Measurements from ENCODE around the gene CCDC137.

The CCDC137 gene

DNA sequence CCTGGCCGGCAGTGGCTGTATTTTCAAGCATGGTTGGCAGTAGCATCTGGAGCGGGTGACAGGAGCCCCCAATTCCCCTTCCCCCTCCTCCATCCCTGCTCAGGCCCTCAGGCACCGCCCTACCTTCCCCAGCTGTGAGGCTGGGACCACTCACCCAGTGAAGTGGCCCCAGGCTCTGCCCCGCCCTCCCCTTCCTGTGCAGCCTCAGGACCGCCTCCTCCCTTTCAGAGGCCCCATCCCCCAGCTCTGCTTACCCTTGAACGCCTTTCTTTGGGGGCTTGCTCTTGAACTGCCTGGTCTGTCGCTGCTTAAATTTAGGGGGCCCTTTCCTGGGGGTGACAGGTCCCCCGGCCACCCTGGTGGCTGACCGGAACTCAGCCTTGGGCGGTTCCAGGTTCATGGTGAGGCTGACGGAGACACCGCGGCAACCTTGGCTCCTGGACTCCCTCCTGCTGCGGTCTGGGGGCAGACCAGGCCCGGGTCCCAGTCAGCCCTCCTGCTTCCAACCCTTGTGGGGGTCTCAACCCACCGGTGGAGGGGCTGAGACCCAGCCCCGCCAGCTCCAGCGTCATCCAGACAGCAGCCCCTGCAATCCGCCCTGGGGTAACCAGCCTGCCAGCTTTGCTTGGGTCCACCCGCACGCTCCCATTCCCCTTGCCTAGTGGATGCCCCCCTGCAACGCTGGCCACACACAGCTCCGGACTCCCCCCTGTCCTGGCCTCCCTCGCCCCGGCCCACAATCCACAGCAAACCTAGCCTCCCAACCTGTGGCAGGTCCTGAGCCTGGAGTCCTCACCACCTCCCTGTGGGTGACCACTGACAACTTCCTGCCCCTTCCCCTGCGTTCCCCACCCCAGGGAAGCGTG lies 13.4 kb upstream of the CCDC137 start:
- H3K27me3 ChIP-seq (ENCODE audit: insufficient read depth, low read length) = peaks cover 21% of the 10 kb centered on the region
- peak overlapping the region; percentile 55; the same call in 1 of the 2 replicates for H3K4me3 ChIP-seq (ENCODE audit: low read length)
- H3K9ac ChIP-seq (ENCODE audit: low read depth, low read length) = peak overlapping the region; percentile 66
- H3K27ac ChIP-seq (ENCODE audit: low read length) = peak overlapping the region; percentile 28
- no peaks in the 10 kb centered on the region for H3K36me3 ChIP-seq (ENCODE audit: insufficient read depth, low read depth, low read length)
- H3K4me1 ChIP-seq (ENCODE audit: insufficient read depth, low read length) = peaks cover 7% of the 10 kb centered on the region; the same call in 1 of the 2 replicates
- H3K9me3 ChIP-seq (ENCODE audit: insufficient read depth, low read depth, low read length) = no peaks in the 10 kb centered on the region

DNA sequence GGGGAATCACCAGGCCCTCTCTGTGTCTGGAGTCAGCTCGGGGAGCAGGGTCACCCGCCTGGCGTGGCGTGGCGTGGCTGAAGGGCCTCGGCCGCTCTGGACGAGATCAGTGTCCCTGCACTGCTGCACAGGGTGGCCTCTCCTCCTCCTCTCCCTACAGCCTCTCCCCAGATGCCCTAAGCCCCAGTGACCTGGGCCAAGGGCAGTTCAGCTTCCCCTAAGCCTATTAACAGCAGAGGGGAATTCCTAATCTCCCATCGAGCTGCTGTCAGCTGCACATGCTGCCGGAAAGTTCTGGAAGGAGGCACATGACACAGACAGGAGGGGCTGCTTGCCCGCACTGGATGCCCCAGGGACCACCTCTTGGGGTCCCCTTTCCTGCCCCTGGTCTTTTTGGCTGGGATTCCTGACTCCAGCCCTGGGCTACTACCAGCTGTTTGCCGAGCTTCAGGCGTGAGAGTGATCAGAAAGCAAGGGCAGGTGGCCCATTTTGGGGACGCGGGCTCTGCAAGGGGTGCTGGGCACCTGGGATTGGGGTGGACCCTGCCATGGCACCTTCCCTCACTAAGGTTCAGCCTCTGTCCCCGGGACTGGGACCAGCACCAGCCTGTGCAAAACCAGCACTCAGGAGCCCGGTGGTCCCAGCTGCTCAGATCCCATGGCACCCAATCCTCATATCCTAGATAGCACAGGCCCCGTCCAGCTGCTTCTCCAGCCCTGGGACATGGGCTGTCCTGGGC lies 11.0 kb upstream of the CCDC137 start:
- Histone ChIP-seq H3K27ac (ENCODE audit: low read length) (no peak overlapping the region), H3K9ac (ENCODE audit: low read depth, low read length) (no peak overlapping the region), H3K4me1 (ENCODE audit: insufficient read depth, low read length) (peaks cover 7% of the 10 kb centered on the region; the same call in 1 of the 2 replicates), H3K27me3 (ENCODE audit: insufficient read depth, low read length) (no peaks in the 10 kb centered on the region), H3K9me3 (ENCODE audit: insufficient read depth, low read depth, low read length) (no peaks in the 10 kb centered on the region), H3K4me3 (ENCODE audit: low read length) (no peak overlapping the region), H3K36me3 (ENCODE audit: insufficient read depth, low read depth, low read length) (no peaks in the 10 kb centered on the region)

DNA sequence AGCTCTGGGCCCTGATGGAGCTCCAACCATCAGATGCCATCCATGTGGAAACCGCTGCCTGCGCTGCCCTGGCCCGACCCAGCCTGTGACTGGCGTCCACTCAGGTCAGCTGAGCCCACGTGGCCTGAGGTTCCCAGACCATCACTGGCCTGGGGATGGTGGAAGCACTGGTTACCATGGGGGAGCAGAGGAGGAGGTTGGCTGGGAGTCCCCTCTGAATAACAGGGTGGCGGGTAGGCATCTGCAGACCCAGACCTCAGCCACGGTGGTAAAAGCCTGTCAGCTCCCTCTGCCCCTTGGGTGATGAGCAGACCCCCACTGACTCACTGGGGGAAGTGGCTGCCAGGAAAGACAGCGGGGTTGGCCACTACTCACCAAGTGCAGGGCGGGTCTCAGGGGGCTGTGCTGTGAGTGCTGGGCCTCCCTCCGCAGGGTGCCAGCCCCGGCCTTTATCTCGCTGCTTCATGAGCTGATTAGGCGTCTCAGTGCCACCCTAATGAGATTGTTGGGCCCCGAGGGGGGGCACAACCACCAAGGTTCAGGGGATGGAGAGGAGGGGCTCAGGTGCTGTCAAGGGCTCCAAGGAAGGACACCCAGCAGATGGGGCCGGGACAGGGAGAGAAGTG lies 10.3 kb upstream of the CCDC137 start, which contains the start of gene PDE6G:
Gene PDE6G (minus strand): TSS at position 425 of the 626 bp plus-strand sequence. CDS start 3,237 bp downstream, outside the sequence.
- H3K4me3 ChIP-seq (ENCODE audit: low read length) = no peak within 1 kb of the TSS
- no peaks in the 10 kb centered on the region for H3K9me3 ChIP-seq (ENCODE audit: insufficient read depth, low read depth, low read length)
- peaks cover 7% of the 10 kb centered on the region; the same call in 1 of the 2 replicates for H3K4me1 ChIP-seq (ENCODE audit: insufficient read depth, low read length)
- no peaks in the 10 kb centered on the region for H3K27me3 ChIP-seq (ENCODE audit: insufficient read depth, low read length)
- no peak within 1 kb of the TSS for H3K27ac ChIP-seq (ENCODE audit: low read length)
- no peaks in the 10 kb centered on the region for H3K36me3 ChIP-seq (ENCODE audit: insufficient read depth, low read depth, low read length)
- H3K9ac ChIP-seq (ENCODE audit: low read depth, low read length) = no peak within 1 kb of the TSS

DNA sequence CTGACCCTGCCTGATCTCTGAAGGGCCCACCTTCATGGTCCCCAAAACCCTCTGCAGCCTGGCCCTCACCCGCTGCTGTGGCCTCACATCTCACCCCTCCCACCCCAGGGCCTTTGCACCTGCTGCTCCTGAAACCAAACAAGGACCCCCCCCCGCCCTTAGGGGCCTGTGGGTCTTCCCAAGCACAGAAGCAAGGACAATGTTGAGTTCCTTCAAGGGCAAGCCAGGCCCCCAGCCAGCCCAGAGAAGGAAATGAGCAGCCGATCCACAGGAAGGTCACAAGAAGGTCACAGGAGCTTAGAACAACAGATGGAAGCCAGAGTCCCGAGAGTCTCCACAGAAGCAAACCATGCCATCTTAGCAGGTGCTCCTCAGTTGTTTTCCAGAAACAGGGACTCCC lies 9.7 kb upstream of the CCDC137 start:
- no peak overlapping the region for H3K9ac ChIP-seq (ENCODE audit: low read depth, low read length)
- no peak overlapping the region for H3K4me3 ChIP-seq (ENCODE audit: low read length)
- no peaks in the 10 kb centered on the region for H3K36me3 ChIP-seq (ENCODE audit: insufficient read depth, low read depth, low read length)
- H3K27ac ChIP-seq (ENCODE audit: low read length) = no peak overlapping the region
- H3K9me3 ChIP-seq (ENCODE audit: insufficient read depth, low read depth, low read length) = no peaks in the 10 kb centered on the region
- no peaks in the 10 kb centered on the region for H3K27me3 ChIP-seq (ENCODE audit: insufficient read depth, low read length)
- H3K4me1 ChIP-seq (ENCODE audit: insufficient read depth, low read length) = peaks cover 7% of the 10 kb centered on the region; the same call in 1 of the 2 replicates

DNA sequence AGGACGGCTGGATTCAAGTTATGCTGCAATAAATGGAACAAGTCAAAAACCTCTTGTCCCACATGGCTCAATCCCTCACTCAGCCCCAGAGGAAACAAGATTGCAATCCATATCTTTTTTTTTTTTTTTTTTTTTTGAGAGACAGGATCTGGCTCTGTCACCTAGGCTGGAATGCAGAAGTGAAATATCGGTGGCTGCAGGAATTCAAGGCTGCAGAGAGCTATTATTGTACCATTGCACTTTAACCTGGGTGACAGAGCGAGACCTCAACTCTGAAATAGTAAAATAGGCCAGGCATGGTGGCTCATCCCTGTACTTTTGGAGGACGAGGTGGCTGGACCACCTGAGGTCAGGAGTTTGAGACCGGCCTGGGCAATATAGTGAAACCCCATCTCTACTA lies 7.5 kb upstream of the CCDC137 start:
- no peaks in the 10 kb centered on the region for H3K36me3 ChIP-seq (ENCODE audit: insufficient read depth, low read depth, low read length)
- no peaks in the 10 kb centered on the region for H3K9me3 ChIP-seq (ENCODE audit: insufficient read depth, low read depth, low read length)

DNA sequence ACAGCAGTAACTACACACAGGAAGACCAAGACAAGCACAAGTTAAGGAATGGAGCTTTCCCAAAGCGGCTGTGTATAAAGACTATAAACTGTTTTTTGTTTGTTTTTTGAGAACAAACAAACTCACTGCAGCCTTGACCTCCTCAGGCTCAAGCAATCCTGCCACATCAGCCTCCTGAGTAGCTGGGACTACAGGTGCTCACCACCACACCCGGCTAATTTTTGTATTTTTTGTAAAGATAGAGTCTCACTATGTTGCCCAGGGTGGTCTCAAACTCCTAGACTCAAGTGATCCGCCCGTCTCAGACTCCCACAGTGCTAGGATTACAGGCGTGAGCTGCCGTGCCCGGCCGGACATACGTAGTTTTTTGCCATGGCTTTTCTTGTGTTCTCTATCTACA lies 6.1 kb upstream of the CCDC137 start:
- H3K36me3 ChIP-seq (ENCODE audit: insufficient read depth, low read depth, low read length) = peaks cover 5% of the 10 kb centered on the region; the same call in 1 of the 2 replicates
- H3K27me3 ChIP-seq (ENCODE audit: insufficient read depth, low read length) = no peaks in the 10 kb centered on the region
- H3K4me1 ChIP-seq (ENCODE audit: insufficient read depth, low read length) = no peaks in the 10 kb centered on the region

More for the DNA sequence above, 7.5 kb upstream of the CCDC137 start:
- Histone ChIP-seq H3K9ac (ENCODE audit: low read depth, low read length) (no peak overlapping the region), H3K4me3 (ENCODE audit: low read length) (no peak overlapping the region), H3K27me3 (ENCODE audit: insufficient read depth, low read length) (no peaks in the 10 kb centered on the region), H3K4me1 (ENCODE audit: insufficient read depth, low read length) (no peaks in the 10 kb centered on the region), H3K27ac (ENCODE audit: low read length) (no peak overlapping the region)

DNA sequence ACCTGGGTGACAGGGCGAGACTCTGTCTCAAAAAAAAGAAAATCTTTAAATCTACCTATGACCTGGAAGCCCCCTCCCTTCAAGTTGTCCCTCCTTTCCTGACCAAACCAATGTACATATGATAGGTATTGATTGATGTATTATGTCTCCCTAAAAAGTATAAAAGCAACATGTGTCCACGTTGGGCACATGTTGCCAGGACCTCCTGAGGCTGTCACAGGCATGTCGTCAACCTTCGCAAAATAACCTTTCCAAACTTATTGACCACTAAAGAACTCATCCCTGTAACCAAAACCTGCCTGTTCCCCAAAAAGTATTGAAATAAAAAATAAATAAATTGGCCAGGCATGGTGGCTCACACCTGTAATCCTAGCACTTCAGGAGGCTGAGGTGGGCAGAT lies 4.5 kb upstream of the CCDC137 start:
- Histone ChIP-seq H3K27me3 (ENCODE audit: insufficient read depth, low read length) (no peaks in the 10 kb centered on the region), H3K27ac (ENCODE audit: low read length) (no peak overlapping the region), H3K36me3 (ENCODE audit: insufficient read depth, low read depth, low read length) (peaks cover 5% of the 10 kb centered on the region; the same call in 1 of the 2 replicates), H3K4me3 (ENCODE audit: low read length) (no peak overlapping the region), H3K9ac (ENCODE audit: low read depth, low read length) (no peak overlapping the region), H3K4me1 (ENCODE audit: insufficient read depth, low read length) (no peaks in the 10 kb centered on the region), H3K9me3 (ENCODE audit: insufficient read depth, low read depth, low read length) (no peaks in the 10 kb centered on the region)

More for the DNA sequence above, 6.1 kb upstream of the CCDC137 start:
- Histone ChIP-seq H3K9ac (ENCODE audit: low read depth, low read length) (no peak overlapping the region), H3K9me3 (ENCODE audit: insufficient read depth, low read depth, low read length) (no peaks in the 10 kb centered on the region), H3K27ac (ENCODE audit: low read length) (no peak overlapping the region), H3K4me3 (ENCODE audit: low read length) (no peak overlapping the region)

DNA sequence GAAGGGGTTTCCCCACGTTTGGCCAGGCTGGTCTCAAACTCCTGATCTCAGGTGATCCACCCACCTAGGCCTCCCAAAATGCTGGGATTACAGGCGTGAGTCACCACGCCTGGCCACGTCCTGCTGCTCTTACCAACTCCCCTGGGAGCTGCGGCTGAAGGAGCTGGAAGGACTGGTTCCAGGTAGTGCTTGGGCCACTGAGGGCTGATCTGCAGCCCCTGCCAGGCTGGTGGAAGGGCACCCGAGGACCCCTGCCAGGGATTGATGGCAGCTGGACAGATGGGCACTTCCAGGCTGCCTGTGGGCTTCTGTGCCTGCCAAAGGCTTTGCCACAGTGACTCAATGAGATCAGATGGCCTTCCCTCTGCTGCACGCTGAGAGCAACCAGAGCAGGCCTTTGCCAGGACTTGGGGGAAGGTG lies 2.5 kb upstream of the CCDC137 start:
- Histone ChIP-seq H3K9ac (ENCODE audit: low read depth, low read length) (no peak overlapping the region), H3K27ac (ENCODE audit: low read length) (no peak overlapping the region)

DNA sequence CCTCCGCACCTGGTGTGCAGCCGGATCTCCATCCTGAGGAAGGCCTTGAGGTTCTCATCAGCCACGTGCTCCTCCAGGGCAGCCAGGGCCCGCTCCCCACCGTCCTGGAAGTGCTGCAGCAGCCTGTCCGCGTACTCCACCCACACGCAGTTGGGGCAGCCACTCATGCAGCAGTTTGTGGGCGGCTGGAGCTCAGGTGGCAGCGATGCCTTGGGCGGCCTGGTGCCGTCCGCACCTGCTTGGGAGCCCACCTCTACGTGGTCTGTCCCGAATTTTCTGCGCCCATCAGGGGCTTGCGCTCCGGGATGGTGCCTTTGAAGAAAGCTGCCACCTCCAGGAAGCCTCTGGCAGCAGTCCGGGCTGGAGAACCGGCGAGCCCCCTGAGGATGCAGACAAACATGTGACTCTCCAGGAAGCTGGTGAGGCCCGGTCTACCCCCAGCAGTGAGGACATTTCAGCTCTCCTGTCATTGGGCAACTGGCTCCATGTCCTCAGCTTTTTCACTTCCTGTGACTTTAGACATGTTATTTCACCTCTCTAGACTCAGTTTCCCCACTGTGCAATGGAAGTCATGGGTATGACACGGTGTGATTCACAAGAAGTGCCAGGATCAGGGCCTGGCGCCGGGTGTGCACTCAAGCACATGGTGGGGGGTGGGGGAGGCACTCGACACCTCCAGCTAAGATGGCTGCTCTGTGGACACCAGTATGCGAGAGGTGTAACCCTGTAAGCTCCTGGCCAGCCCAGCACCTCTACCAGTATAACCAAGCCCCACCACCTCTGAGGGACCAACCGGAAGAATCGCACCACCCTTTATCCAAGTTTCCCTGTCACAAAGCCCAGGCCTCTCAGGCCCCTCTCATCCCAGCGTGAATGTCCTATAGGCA lies 1.1 kb upstream of the CCDC137 start:
- Histone ChIP-seq H3K27ac (ENCODE audit: low read length) (peak overlapping the region; percentile 30), H3K9ac (ENCODE audit: low read depth, low read length) (peak overlapping the region; percentile 93), H3K36me3 (ENCODE audit: insufficient read depth, low read depth, low read length) (peaks cover 30% of the 10 kb centered on the region), H3K27me3 (ENCODE audit: insufficient read depth, low read length) (no peaks in the 10 kb centered on the region), H3K4me1 (ENCODE audit: insufficient read depth, low read length) (no peaks in the 10 kb centered on the region), H3K9me3 (ENCODE audit: insufficient read depth, low read depth, low read length) (no peaks in the 10 kb centered on the region), H3K4me3 (ENCODE audit: low read length) (peak overlapping the region; percentile 96)

More for the DNA sequence above, 2.5 kb upstream of the CCDC137 start:
- H3K4me1 ChIP-seq (ENCODE audit: insufficient read depth, low read length) = no peaks in the 10 kb centered on the region
- H3K27me3 ChIP-seq (ENCODE audit: insufficient read depth, low read length) = no peaks in the 10 kb centered on the region
- no peak overlapping the region for H3K4me3 ChIP-seq (ENCODE audit: low read length)
- H3K9me3 ChIP-seq (ENCODE audit: insufficient read depth, low read depth, low read length) = no peaks in the 10 kb centered on the region
- H3K36me3 ChIP-seq (ENCODE audit: insufficient read depth, low read depth, low read length) = peaks cover 16% of the 10 kb centered on the region

DNA sequence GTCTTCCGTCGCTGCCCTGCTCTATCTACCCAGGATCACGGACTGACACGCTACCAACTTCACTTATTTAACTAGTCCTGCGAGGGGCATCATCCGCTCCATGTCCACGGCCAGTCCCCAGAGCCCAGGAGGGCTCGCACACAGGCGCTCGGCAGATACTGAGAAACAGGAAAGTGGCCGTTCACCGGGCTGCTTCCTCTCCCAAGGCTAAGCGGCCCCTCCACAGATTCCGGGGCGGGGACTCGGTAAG lies 520 bp upstream of the CCDC137 start:
- Histone ChIP-seq H3K4me3 (ENCODE audit: low read length) (peak overlapping the region; percentile 96), H3K4me1 (ENCODE audit: insufficient read depth, low read length) (no peaks in the 10 kb centered on the region), H3K27me3 (ENCODE audit: insufficient read depth, low read length) (no peaks in the 10 kb centered on the region), H3K9me3 (ENCODE audit: insufficient read depth, low read depth, low read length) (no peaks in the 10 kb centered on the region), H3K27ac (ENCODE audit: low read length) (peak overlapping the region; percentile 30), H3K36me3 (ENCODE audit: insufficient read depth, low read depth, low read length) (peaks cover 36% of the 10 kb centered on the region), H3K9ac (ENCODE audit: low read depth, low read length) (peak overlapping the region; percentile 93)

DNA sequence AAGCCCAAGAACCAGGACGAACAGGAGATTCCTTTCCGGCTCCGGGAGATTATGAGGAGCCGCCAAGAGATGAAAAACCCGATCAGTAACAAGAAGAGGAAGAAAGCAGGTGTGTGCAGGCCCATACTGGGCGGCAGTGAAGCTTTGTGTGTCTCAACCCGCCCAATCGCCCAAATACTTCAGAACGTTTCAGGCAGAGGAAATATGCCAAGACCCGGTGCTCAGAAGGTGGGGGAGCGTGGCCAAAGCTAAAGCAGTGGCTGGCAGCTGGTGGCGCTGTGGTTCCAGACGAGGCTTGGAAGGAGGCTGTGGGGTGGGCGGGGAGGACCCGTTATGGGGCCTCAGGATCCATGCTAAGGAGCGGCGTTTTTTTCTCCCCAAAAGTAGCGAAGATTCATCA lies 1.2 kb downstream of the CCDC137 start:
- H3K27me3 ChIP-seq (ENCODE audit: insufficient read depth, low read length) = no peaks in the 10 kb centered on the region
- no peaks in the 10 kb centered on the region for H3K9me3 ChIP-seq (ENCODE audit: insufficient read depth, low read depth, low read length)
- peak overlapping the region; percentile 96 for H3K4me3 ChIP-seq (ENCODE audit: low read length)
- H3K27ac ChIP-seq (ENCODE audit: low read length) = no peak overlapping the region
- H3K9ac ChIP-seq (ENCODE audit: low read depth, low read length) = no peak overlapping the region
- H3K4me1 ChIP-seq (ENCODE audit: insufficient read depth, low read length) = no peaks in the 10 kb centered on the region
- H3K36me3 ChIP-seq (ENCODE audit: insufficient read depth, low read depth, low read length) = peaks cover 53% of the 10 kb centered on the region

Measured in iPS-20b (cell line).